ENCODE measurements around the gene SPACA9.

DNA sequence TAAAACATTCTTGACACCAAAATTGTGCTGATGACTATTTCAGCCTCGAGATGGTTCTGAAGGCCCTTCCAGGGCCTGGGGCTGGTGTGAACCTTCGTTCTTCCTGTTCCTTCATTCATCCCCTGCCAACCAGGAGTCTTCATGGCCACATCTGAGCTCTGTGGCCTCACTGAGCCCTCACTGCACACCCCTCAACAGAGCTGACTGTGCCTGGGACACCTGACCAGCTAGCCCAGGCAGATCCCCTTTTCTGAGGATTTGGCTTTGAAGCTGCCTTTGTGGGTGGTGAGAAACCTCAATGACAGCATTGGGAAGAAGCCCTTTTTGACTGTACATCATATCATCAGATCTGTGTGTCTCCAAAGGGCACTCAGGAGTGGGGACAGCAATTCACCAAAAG lies 14.4 kb upstream of the SPACA9 start:
- TF ChIP-seq, protein P1, sequence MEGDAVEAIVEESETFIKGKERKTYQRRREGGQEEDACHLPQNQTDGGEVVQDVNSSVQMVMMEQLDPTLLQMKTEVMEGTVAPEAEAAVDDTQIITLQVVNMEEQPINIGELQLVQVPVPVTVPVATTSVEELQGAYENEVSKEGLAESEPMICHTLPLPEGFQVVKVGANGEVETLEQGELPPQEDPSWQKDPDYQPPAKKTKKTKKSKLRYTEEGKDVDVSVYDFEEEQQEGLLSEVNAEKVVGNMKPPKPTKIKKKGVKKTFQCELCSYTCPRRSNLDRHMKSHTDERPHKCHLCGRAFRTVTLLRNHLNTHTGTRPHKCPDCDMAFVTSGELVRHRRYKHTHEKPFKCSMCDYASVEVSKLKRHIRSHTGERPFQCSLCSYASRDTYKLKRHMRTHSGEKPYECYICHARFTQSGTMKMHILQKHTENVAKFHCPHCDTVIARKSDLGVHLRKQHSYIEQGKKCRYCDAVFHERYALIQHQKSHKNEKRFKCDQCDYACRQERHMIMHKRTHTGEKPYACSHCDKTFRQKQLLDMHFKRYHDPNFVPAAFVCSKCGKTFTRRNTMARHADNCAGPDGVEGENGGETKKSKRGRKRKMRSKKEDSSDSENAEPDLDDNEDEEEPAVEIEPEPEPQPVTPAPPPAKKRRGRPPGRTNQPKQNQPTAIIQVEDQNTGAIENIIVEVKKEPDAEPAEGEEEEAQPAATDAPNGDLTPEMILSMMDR (IDR thresholded peaks at IDR 0.05; ENCODE audit: borderline replicate concordance, extremely low read depth, low read length, poor library complexity, severe bottlenecking), result no peak
- no peak for TF ChIP-seq EZH2 (IDR thresholded peaks at IDR 0.05; ENCODE audit: borderline replicate concordance, low read depth, low read length, severe bottlenecking)

Measured in DND-41 (cell line).